ENCODE measurements around the gene ELMO1.

The ELMO1 gene

GRCh38 chr7:36906956-36907635, 541.6 kb downstream of the ELMO1 start:
- no peak for TF ChIP-seq CTCF (IDR thresholded peaks at IDR 0.05)
- no peak overlapping the region for H3K27ac ChIP-seq
- H3K4me3 ChIP-seq: no peak overlapping the region
- no peak for DNase-seq (ENCODE audit: low spot score)

GRCh38 chr7:36906448-36906847, 542.2 kb downstream of the ELMO1 start:
- DNase-seq (ENCODE audit: low spot score): no peak
- Histone ChIP-seq H3K4me3 (no peak overlapping the region), H3K27ac (no peak overlapping the region)
- no peak for TF ChIP-seq CTCF (IDR thresholded peaks at IDR 0.05)

- DNase-seq (ENCODE audit: low spot score): no peak
- no peak overlapping the region for H3K4me3 ChIP-seq
- no peak overlapping the region for H3K27ac ChIP-seq
Measured at GRCh38 chr7:36905841-36906240, 542.8 kb downstream of the ELMO1 start.

GRCh38 chr7:36904802-36905201, 543.9 kb downstream of the ELMO1 start:
- no peak for DNase-seq (ENCODE audit: low spot score)
- no peak overlapping the region for H3K4me3 ChIP-seq
- H3K27ac ChIP-seq: no peak overlapping the region
- TF ChIP-seq CTCF (IDR thresholded peaks at IDR 0.05): no peak

More at GRCh38 chr7:36905841-36906240, 542.8 kb downstream of the ELMO1 start:
- TF ChIP-seq CTCF (IDR thresholded peaks at IDR 0.05): no peak

- no peak for DNase-seq (ENCODE audit: low spot score)
- no peak overlapping the region for H3K27ac ChIP-seq
- no peak for TF ChIP-seq CTCF (IDR thresholded peaks at IDR 0.05)
- no peak overlapping the region for H3K4me3 ChIP-seq
Measured at GRCh38 chr7:36904101-36904500, 544.6 kb downstream of the ELMO1 start.

GRCh38 chr7:36900988-36901710, 547.5 kb downstream of the ELMO1 start:
- Histone ChIP-seq H3K27ac (no peak overlapping the region), H3K4me3 (no peak overlapping the region)
- DNase-seq (ENCODE audit: low spot score): no peak
- TF ChIP-seq CTCF (IDR thresholded peaks at IDR 0.05): no peak

- DNase-seq (ENCODE audit: low spot score): no peak
- no peak for TF ChIP-seq CTCF (IDR thresholded peaks at IDR 0.05)
- Histone ChIP-seq H3K4me3 (no peak overlapping the region), H3K27ac (no peak overlapping the region)
Measured at GRCh38 chr7:36898186-36898585, 550.5 kb downstream of the ELMO1 start.
